SHP77 treated with DMSO at 0.1 percent for 48 hours (cell line): ENCODE measurements around the gene CCDC28B.
A peak's percentile ranks its signal among the peaks of the same experiment; 100 is the strongest.

Experiments used
- DNase-seq: peaks from one replicate; lab custom pipeline; 2025; lab: John Stamatoyannopoulos, UW

The CCDC28B gene

DNA sequence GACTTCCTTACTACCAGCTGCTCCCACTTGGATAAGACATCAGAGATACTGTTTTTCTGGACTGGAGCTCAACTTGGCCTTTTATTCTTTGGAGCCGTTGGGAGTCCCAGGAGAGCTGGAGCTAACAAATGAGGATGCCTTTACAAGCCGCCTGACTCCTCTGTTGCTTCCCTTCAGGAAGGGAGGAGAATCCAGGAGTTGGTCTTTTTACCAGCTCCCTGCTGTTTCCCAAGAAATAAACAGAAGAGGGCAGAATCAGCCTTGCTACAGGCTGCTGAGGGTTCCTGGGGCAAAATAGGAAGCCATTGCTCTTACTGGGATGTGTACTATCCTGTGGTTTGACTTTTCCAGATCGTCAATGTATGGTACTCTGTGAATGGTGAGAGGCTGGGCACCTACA, 23.3 kb downstream of the CCDC28B start:
- no peak for DNase-seq

DNA sequence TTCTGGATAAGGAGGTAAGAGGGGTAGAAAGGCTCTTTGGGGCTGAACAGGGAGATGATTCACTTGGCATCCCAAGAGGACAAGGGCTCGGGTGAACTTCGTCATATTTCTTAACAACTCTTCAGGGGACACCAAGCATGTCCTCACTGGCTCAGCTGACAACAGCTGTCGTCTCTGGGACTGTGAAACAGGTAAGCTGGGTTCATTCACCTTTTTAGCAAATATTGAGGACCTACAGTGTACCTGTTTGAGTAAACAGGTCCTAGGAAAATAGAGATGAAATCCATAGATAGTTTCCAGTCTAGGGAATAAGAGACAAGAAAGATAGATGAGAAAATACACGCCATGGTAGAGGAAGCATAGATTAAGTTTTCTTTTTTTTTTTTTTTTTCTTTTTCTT, 23.9 kb downstream of the CCDC28B start:
- DNase-seq = no peak

DNA sequence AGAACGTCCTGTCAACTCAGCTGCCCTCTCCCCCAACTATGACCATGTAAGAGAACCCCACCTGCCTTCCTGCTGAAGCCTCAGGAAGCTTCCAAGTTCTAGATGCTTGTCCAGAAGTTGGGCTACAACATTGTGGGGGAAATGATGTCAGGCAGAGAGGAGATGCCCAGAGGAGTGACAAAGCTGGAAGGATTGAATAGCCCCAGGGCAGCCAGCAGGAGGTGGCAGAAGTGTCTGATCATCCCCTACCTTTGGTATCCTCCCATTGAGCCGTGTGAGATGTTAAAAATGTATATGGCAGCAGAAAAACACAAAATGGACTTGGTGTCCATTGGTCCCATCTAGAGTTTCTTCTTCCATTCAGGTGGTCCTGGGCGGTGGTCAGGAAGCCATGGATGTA, 28.4 kb downstream of the CCDC28B start:
- no peak for DNase-seq

DNA sequence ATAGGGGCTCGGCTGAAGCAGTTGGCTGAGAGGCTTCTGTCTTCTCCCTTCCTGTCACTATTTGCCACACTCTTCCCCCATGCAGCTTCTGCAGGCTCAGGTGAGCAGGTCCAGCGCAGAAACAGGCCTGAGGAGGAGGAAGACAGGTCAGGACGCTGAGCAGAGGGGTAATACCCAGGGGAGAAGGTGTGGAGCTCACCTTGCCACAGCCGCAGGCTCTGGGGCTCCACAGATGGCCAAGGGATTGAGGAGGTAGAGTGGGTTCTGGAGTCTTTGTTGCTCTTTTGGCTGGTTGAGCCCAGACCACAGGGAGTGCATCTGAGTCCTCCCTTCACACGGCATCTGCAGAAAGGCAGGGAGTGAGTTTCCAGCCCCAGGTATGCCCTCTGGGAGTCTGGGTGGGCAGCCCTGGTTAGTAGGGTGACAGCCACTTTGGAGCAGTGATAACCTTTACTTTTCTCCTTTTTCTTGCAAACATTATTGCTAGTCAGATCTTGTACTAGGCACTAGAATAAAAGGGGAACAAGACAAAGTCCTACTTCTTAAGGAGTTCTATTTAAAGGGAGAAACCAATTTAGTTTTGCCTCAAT, 31.5 kb downstream of the CCDC28B start:
- no peak for DNase-seq

DNA sequence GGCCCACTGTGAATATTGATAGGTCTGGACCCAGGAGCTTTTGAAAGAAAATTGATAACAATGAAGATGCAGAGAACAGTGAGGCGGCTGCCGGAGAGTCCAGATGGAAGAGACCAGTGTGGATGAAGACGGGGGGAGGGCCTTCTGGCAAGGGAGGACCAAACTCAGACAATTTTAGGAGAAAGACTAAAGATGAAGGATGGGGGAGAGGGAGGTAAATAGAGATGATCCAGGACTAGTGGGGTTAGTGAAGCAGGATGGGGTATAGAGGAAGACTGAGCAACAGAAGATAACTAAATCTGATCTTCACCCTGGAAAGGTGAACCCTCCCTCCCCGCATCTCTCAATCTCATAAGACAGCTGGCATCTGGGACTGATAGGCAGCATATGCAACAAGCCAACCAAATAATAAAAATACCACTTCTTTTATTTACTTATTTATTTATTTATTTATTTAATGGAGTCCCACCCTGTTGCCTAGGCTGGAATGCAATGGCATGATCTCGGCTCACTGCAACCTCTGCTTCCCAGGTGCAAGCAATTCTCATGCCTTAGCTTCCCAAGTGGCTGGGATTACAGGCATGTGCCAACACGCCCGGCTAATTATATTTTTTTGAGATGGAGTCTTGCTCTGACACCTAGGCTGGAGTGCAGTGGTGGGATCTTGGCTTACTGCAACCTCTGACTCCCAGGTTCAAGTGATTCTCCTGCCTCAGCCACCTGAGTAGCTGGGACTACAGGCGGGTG, 32.3 kb downstream of the CCDC28B start:
- DNase-seq = no peak

DNA sequence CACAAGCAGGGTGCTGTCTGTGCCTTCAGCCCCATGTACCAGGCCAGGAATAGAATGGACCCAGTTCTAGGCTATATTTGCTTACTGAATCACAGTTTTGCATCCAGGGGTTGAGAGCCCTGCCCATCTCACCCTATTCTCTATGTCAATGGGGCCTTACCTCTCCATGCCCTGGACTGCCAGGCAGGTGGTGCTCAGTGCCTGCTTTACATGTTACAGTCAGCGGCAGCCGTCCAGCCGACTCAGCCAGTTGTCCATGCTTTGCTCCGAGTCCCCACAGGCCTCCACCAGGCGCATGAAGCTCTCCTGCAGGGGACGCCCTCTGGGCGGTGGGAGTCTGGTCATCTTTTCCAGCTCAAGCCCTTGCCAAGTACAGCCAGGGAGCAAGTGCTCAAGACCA, 34.4 kb downstream of the CCDC28B start:
- DNase-seq = no peak

DNA sequence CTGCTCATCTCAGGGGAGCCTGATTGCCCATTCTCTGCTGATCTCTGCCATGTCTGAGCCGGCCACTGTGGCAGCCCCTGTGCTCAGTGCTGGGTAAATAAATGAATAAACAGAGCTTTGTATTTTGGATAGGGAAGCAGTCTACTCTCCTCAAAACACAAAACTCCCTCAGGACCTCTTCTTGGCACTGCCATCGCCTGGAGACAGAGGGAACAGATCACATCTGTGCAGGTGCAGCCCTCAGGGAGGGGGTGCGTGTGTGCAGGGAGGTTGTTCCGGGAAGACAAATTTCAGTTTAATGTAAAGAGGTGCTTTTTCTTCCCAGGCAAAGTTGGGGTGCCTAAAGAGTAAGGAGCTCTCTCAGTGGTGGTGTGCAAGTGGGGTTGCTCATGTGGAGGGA, 38.9 kb downstream of the CCDC28B start:
- DNase-seq = no peak

DNA sequence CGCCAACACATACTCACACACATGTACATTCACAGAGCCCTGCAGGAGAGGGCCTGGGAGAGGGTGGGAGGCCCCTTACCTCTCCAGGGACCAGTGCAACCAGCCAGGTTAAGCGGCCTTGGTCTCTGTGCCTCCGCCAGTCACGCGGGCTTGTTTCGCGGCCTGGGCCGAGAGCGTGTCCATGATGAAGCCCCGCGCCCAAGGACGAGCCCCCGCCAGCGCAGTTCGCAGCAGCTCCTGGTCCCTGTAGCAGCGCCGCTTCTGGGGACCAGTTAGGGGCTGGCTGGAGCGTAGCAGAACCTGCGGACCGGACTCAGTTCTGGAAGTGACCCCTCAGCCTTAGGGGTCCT, 39.4 kb downstream of the CCDC28B start:
- DNase-seq = no peak

DNA sequence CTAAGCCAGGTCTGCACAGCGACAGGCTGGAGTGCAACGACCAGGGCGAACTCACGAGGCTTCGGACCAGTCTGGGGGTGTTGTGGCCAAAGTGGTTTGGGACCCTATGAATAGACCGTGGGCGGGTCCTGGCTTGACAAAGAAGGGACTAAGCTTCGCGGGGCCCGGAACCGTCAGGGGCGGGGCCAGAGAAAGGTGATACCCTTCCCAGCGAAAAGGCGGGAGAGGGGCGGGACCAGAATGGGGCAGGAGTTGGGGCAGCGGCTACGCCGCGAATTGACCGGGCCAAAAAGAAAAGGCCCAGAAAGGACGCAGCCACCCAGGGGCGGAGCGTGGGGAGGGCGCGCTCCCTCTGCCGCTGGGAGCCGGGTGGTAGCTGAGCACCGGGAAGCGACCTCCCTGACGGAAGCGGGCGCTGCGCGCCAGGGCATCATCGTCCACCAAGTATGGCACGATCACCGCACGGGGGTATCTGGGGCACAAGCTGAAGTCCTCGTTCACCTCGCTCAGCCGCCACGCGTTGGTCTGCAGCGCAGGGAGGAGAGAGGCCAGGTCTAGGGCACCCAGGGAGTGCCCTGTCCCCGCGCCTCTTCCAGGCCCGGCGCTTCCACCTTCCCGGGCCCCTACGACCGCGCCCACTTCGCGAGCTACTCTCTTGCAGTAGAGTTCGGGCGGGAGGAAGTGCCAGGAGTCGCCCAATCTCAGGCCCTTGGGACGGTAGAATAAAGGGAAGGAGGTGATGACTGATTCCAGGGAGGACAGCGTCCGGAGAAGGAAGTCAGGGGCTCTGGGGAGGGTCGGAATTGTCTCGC, 40.0 kb downstream of the CCDC28B start:
- DNase-seq = peak; percentile 88

DNA sequence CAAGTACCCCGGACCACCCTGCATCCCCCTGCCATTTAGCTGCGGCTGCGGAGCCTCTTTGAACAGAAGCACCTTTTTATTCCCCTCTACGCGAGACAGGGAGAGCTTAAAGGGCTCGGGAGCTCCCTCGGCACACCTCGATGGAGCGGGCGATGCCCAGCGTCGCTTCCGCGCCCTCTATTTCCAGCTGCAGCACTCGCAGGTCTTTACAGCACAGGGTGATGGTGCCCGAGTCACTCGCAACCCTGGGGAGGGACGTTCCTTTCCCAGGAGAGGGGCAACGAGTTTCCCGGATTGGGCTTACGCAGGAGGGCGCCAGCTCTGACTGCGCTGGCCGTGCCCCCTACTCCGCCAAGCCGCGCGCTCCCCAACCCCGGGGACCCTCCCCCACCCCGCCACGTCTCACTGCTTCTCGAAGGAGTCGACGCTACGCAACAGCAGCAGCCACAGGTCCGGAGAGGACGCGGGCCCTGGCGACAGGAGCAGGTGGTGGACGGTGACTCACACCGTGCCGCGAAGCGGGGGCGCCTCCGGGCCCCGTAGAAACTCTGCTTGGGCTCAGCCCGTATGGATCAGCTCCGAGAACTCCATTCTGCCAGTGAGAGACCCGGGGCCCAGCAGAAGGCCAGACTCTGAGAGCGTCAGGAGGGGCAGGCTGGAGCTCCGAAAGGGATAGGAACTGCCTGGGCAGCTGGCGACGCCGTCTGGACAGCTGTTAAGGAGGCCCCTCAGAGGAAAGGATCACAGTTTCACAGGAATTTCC, 40.8 kb downstream of the CCDC28B start:
- peak; percentile 81 for DNase-seq

DNA sequence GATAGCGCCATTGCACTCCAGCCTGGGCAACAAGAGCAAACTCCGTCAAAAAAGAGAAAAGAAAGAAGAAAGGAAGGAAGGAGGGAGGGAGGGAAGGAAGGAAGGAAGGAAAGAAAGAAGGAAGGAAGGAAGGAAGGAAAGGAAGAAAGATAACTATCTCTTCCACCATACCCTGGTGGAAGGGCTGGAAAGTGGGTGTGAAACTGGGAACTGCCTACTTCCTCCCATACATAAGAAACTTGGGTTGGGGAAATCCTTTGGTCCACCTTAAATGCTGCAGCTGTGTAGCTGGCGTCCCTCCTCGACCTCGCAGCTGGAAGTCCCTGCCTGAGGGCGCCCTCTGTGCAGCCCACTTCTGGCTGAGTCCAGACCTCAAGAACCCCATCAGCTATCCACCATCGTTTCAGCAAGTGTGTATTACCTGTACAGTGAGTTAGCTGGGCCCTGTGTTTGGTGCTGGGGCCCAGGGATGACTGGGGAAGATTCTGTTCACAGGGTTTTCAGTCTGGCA, 42.0 kb downstream of the CCDC28B start:
- DNase-seq = peak; percentile 18

DNA sequence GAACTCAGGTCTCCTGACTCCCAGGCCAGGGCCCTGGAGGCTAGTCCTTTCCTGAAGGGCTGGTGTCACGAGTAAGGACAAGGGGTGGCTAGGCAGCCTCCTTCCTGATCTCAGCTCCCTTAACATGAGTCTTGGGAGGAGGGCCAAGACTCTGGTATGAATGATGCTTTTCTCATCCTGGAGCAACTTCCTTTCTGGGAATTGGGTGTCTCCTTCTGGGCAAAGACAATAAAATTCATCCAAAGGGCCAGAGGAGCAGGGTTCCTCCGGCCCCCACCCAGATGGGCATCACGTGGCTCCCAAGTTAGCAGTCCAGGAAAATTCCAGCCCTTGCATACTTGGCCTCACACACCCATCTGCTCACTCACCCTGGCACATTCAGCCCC, 46.5 kb downstream of the CCDC28B start, which contains the start of gene FAM167B:
FAM167B (plus strand) TSS at position 335 of the 386 bp plus-strand sequence. CDS start 200 bp downstream, outside the sequence.
- no peak for DNase-seq

DNA sequence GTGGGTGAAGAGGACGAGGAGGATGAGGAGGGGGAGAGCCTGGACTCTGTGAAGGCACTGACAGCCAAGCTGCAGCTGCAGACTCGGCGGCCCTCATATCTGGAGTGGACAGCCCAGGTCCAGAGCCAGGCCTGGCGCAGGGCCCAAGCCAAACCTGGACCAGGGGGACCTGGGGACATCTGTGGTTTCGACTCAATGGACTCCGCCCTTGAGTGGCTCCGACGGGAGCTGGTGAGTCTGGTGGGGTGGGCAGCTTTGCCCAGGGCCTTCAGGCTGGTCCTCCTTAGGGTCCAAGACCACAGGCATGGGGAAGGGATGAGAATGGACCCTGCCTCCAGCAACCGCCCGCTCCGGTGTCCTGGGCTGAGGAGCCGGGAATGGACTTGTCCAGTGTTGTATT, 47.1 kb downstream of the CCDC28B start:
- no peak for DNase-seq

DNA sequence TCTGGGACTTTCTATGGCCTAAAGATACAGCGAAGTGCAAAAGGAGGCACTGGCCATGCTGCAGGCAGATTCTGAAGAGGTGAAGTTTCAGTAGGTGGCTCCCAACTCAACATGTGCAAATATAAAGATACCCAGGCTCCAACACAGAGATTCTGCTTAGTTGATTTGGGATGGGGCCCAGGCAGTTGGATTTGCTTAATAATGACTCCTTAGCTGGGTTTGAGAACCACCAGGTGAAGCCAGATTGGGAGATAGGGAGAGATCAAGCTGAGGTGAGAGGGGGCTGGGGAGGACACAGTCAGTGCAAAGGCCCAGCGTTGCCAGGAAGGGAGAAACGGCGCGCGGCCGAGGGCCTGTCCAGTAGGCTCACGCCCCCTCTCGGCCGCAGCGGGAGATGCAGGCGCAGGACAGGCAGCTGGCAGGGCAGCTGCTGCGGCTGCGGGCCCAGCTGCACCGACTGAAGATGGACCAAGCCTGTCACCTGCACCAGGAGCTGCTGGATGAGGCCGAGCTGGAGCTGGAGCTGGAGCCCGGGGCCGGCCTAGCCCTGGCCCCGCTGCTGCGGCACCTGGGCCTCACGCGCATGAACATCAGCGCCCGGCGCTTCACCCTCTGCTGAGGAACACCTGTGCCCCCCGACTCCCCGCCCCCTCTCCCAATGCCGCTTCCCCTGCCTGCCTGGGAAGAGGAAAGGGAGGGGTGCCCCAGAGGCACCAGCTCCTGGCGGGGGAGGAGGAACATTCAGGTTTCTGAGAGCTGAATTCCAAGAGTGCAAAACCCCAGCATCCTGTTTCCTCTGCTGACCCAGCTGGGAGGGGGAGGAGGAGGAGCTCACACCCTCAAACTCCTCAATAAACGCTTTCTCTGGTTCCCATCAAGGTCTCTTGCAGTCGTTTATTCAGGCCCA, 47.8 kb downstream of the CCDC28B start:
- peak; percentile 92 for DNase-seq

DNA sequence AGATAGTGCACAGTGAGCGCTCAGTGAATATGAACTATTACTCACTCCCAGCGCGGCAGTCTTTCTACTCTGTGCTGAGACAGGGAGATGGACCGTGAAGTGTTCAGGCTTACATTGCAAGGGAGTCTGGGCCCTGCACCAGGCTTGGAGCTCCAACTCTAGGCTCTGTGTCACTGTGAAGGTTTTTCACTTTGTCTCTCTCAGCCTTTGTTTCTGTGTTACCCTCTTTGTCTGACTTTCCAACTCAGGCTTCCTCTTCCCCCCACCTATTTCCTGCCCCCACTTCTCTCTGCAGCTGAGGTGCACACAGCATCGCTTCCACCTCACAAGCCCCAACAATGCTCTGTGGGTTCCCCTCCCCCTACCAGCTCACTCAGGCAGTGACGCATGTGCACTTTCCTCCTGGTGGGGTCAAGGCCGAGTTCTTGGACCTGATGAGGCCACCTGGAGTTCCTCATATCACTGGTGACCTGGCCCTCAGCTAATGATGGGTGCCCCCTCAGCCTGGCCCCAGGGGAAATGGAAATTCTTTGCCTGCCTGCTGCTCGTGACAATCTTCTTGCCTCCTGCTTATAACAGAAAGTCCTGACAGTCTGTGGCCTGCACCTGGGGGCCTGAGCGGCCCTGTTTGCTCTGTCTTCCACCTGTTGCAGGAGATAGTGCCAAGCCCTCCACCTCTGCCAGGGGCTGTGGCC, 49.6 kb downstream of the CCDC28B start:
- DNase-seq = no peak

DNA sequence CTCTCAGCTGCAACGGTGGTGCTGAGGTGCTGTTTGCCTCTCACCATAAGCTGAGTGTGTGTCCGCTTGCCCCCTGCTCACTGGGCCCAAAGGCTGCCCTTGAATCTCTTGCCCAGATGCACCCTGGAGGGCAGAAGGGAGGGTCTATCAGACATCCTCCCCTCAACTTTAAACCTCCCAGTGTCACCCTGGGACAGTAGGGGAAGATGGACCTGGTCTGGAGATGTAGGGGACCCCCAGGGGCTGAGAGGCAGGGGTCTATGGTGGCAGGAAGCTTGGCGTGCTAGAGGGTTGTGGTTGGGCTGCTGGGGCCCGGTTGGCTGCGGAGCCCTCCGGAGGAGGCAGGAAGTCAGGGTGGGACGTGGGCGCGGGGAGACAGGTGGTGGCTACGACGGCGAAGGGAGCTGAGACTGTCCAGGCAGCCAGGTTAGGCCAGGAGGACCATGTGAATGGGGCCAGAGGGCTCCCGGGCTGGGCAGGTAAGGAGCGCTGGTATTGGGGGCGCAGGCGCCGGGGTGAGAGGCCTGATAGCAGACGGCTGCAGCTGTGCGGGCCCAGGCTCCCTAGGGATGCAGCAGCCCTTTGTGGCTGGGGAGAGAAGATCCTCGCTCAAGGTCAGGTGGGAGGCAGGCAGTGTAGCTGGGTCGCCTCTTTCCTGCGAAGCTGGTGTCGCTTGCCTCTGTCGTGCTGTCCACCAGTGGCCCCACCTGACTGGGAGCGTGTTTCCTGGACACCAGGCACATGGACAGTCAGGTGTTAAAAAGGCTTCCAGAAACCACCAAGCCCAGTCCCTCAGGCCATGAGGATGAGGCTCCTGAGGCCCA, 50.7 kb downstream of the CCDC28B start, which contains the start of gene LCK:
LCK (plus strand) TSS at position 373 of the 824 bp plus-strand sequence. CDS start 23,065 bp downstream, outside the sequence.
- no peak for DNase-seq
